ENCODE results near the gene MYO5C.

GRCh38 chr15:52278636-52279367 lies 16.8 kb downstream of the MYO5C start:
- TF ChIP-seq CTCF (conservative IDR thresholded peaks at IDR 0.05): no peak
- TF ChIP-seq ZFX (IDR thresholded peaks at IDR 0.05): no peak
